ENCODE results near the gene PHTF2.

Gene PHTF2

GRCh38 chr7:77885155-77885554, 86.6 kb downstream of the PHTF2 start:
- no peak for DNase-seq

- DNase-seq = no peak
Observed at GRCh38 chr7:77887567-77887966, 89.0 kb downstream of the PHTF2 start.

GRCh38 chr7:77888998-77889397, 90.4 kb downstream of the PHTF2 start:
- DNase-seq = no peak

- DNase-seq = no peak
Observed at GRCh38 chr7:77893813-77894212, 95.2 kb downstream of the PHTF2 start.

GRCh38 chr7:77894574-77895091, 96.1 kb downstream of the PHTF2 start:
- peak; percentile 9 for DNase-seq

- DNase-seq = no peak
Observed at GRCh38 chr7:77895905-77896304, 97.3 kb downstream of the PHTF2 start.

GRCh38 chr7:77897004-77897547, 98.5 kb downstream of the PHTF2 start:
- DNase-seq = no peak

GRCh38 chr7:77899516-77899915, 100.9 kb downstream of the PHTF2 start:
- no peak for DNase-seq

- peak; percentile 55 for DNase-seq
Observed at GRCh38 chr7:77903597-77903996, 105.0 kb downstream of the PHTF2 start.

- no peak for DNase-seq
Observed at GRCh38 chr7:77904252-77904651, 105.7 kb downstream of the PHTF2 start.

- no peak for DNase-seq
Observed at GRCh38 chr7:77907281-77907680, 108.7 kb downstream of the PHTF2 start.

GRCh38 chr7:77908664-77909063, 110.1 kb downstream of the PHTF2 start:
- DNase-seq = no peak

- DNase-seq = no peak
Observed at GRCh38 chr7:77910124-77910523, 111.6 kb downstream of the PHTF2 start.

GRCh38 chr7:77912293-77912692, 113.7 kb downstream of the PHTF2 start:
- no peak for DNase-seq

GRCh38 chr7:77913977-77914607, 115.5 kb downstream of the PHTF2 start:
- no peak for DNase-seq

- no peak for DNase-seq
Observed at GRCh38 chr7:77917500-77918262, 119.1 kb downstream of the PHTF2 start.

- DNase-seq = no peak
Observed at GRCh38 chr7:77918676-77919075, 120.1 kb downstream of the PHTF2 start.

- peak; percentile 58 for DNase-seq
Observed at GRCh38 chr7:77923419-77923818, 124.8 kb downstream of the PHTF2 start.

GRCh38 chr7:77930496-77930895, 131.9 kb downstream of the PHTF2 start:
- no peak for DNase-seq

GRCh38 chr7:77931841-77932240, 133.3 kb downstream of the PHTF2 start:
- no peak for DNase-seq

- peak; percentile 34 for DNase-seq
Observed at GRCh38 chr7:77933394-77933793, 134.8 kb downstream of the PHTF2 start.

GRCh38 chr7:77935652-77936348, 137.2 kb downstream of the PHTF2 start:
- DNase-seq = peak; percentile 53

GRCh38 chr7:77940647-77941046, 142.1 kb downstream of the PHTF2 start:
- DNase-seq = peak; percentile 35
